Stomach (tissue), 9 donors: ENCODE data around the gene COMTD1. TPM values are rescaled to one million over a fixed set of nuclear protein-coding genes. Genes with fewer than 3 reads are reported as not detected.
A peak's percentile ranks its signal among the peaks of the same experiment; 100 is the strongest.

Experiments
- DNase-seq, 2 donors: peaks; one replicate each; pipeline versions ENCODE4 v3.0.0 to v3.0.0-alpha.2; 2013 to 2019
- H3K27ac ChIP-seq, 5 donors: fragments of 200-600 bp in 4 of 5; sonication (generic) in 4 of 5; one replicate each; pipeline ENCODE4 v1.5.1; 2013 to 2019; ENCODE audit warnings: mild to moderate bottlenecking in 1 of 5, moderate library complexity in 1 of 5
- H3K27me3 ChIP-seq, 3 donors: fragments of 200-600 bp; sonication (generic); one replicate each; pipeline ENCODE4 v1.5.1; 2017 to 2019; ENCODE audit warnings: mixed run types in 1 of 3
- H3K36me3 ChIP-seq, 4 donors: fragments of 200-600 bp; sonication (generic); 1 replicate in 3 of 4; 2 replicates in 1 of 4; pipeline ENCODE4 v1.5.1; 2016 to 2019
- H3K4me1 ChIP-seq, 4 donors: fragments of 200-600 bp; sonication (generic); one replicate each; pipeline ENCODE4 v1.5.1; 2016 to 2019
- H3K4me3 ChIP-seq, 4 donors: fragments of 200-600 bp; sonication (generic) in 3 of 4; one replicate each; pipeline ENCODE4 v1.5.1; 2016 to 2019; ENCODE audit warnings: mild to moderate bottlenecking in 1 of 4
- H3K9me3 ChIP-seq, 4 donors: fragments of 200-600 bp; sonication (generic); one replicate each; pipeline ENCODE4 v1.5.1; 2016 to 2019
- CTCF ChIP-seq, 7 experiments: fragments of 450-650 bp in 4 of 7; fragments of 200-600 bp in 3 of 7; sonication (generic) in 3 of 7; IDR thresholded peaks; one replicate each; pipeline ENCODE4 v1.5.1; 2016 to 2019; ENCODE audit warnings: antibody characterized with exemption in 7 of 7, control low read depth in 2 of 7, mild to moderate bottlenecking in 1 of 7
- EP300 ChIP-seq: sonication (generic); formaldehyde crosslinking; IDR thresholded peaks from one replicate; pipeline ENCODE4 v1.6.1; 2017; ENCODE audit warnings: antibody characterized with exemption
- POLR2A ChIP-seq, 4 donors: fragments of 450-650 bp; IDR thresholded peaks; one replicate each; pipeline ENCODE4 v1.6.1; 2016; ENCODE audit warnings: antibody characterized with exemption in 4 of 4, control low read depth in 2 of 4, mild to moderate bottlenecking in 1 of 4, moderate library complexity in 1 of 4
- POLR2AphosphoS5 ChIP-seq, 3 donors: sonication (generic); formaldehyde crosslinking; IDR thresholded peaks; one replicate each; pipeline ENCODE4 v1.6.1; 2016; ENCODE audit warnings: antibody characterized with exemption in 3 of 3
- WGBS, 5 donors: extraction: QIAGEN DNeasy Blood & Tissue Kit in 3 of 5; methylation state at CpG; one replicate each; pipeline versions ENCODE4 v1.1.5 to v1.1.7; 2013 to 2018; 5-methylcytosine and 5-hydroxymethylcytosine counted together
- intact Hi-C: fragments of 100-400 bp; cut with DNase I; formaldehyde crosslinking; loops from one replicate; pipeline ENCODE4 v1.15.1; 2023; ENCODE audit warnings: low total_unique reads
- polyA plus RNA-seq, 3 donors: library from polyadenylated mRNA; stranded (reverse); fragments of 200-250 nt; gene quantifications; one replicate each; pipeline ENCODE4 v1.2.3, GENCODE V29; 2013
- total RNA-seq, 5 donors: library from RNA; depleted of rRNA; stranded (reverse); fragments of >200 nt; gene quantifications; one replicate each; pipeline versions ENCODE4 v1.1.0 to v1.2.3, GENCODE V29; 2014 to 2016
- donor health status: healthy with polysubstance abuse.
- donor health status: Bipolar disorder and iron deficiency.
- donor health status: healthy.

COMTD1 gene
- total and polyA plus RNA-seq, 8 donors = 15.4 to 446 (median 119) TPM

GRCh38 chr10:75239096-75239790, 3.5 kb upstream of the COMTD1 start:
- Histone ChIP-seq H3K9me3 (no peaks in the 10 kb centered on the region), H3K4me3 (no peak overlapping the region), H3K27ac (no peak overlapping the region), H3K27me3 (no peaks in the 10 kb centered on the region), H3K4me1 (peaks cover 13 to 18% (median 17%) of the 10 kb centered on the region in 4 donors), H3K36me3 (no peaks in the 10 kb centered on the region)
- no peak for DNase-seq
- intact Hi-C loops = loop anchor here (10.0 kb wide), 1 partner anchor 134 kb away; a partner anchor contains a TSS
- 84 to 95% (median 91%) methylated on average over 10 to 11 of the region's 11 CpGs for WGBS, 5 donors
- TF ChIP-seq POLR2A (IDR thresholded peaks at IDR 0.05) = no peak
- TF ChIP-seq EP300 = no peak
- TF ChIP-seq CTCF (IDR thresholded peaks at IDR 0.05) = no peak
- no peak for TF ChIP-seq POLR2AphosphoS5 (IDR thresholded peaks at IDR 0.05)

DNA sequence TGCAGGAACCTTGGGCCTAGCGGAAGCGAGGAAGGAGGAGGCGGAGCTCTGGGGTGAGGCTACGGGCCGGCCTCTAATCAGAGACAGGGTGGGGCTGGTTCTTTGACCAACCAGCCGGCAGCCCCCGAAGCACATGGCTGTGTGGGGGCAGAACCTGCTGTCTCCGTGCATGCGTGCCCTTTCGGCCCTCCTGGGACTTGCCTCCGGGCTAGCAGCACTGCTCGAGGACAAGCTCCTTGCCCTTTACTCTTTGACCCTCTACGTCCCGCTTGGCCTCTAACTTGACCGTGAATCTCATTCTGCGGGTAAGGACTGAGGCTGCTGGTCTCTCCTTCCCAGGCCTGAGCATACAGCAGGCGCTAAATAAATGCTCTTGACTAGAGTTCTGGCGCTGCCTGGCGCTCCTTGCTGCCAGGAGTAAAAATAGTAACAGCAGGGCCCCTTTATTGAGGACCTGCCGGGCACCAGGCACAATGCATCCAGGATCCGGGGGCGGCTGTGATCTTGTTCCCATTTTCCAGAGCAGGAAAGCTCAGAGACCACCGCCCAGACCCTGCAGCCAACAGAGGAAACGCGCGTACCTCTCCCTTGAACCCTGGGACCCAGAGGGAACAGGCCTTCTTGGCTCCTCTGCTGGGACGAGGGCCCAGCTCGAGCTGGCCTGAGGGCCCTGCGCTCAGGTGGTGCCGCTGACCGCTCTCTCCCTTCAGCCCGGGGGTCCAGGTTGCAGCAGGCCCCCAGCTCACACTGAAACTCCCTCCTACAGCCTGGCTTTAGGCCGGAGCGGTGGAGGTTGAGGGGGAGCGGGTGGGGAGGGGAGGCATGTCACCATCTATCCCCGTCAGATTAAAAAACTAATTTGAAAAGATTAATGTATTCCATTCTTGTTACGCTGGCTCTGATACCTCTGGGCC, 2.7 kb upstream of the COMTD1 start:
- H3K4me3 ChIP-seq = no peak overlapping the region
- H3K4me1 ChIP-seq = peaks cover 18 to 24% (median 21%) of the 10 kb centered on the region in 4 donors
- peaks cover 0 to 2% (median under 1%) of the 10 kb centered on the region in 4 donors for H3K36me3 ChIP-seq
- no peaks in the 10 kb centered on the region for H3K9me3 ChIP-seq
- no peaks in the 10 kb centered on the region for H3K27me3 ChIP-seq
- intact Hi-C loops = loop anchor here (10.0 kb wide), 1 partner anchor 134 kb away; a partner anchor contains a TSS
- no peak overlapping the region for H3K27ac ChIP-seq
- WGBS, 5 donors = 87 to 94% (median 92%) methylated on average over 30 to 37 of the region's 37 CpGs
- no peak for DNase-seq
- no peak for TF ChIP-seq EP300
- TF ChIP-seq POLR2A (IDR thresholded peaks at IDR 0.05) = no peak
- TF ChIP-seq CTCF (IDR thresholded peaks at IDR 0.05) = no peak
- no peak for TF ChIP-seq POLR2AphosphoS5 (IDR thresholded peaks at IDR 0.05)

DNA sequence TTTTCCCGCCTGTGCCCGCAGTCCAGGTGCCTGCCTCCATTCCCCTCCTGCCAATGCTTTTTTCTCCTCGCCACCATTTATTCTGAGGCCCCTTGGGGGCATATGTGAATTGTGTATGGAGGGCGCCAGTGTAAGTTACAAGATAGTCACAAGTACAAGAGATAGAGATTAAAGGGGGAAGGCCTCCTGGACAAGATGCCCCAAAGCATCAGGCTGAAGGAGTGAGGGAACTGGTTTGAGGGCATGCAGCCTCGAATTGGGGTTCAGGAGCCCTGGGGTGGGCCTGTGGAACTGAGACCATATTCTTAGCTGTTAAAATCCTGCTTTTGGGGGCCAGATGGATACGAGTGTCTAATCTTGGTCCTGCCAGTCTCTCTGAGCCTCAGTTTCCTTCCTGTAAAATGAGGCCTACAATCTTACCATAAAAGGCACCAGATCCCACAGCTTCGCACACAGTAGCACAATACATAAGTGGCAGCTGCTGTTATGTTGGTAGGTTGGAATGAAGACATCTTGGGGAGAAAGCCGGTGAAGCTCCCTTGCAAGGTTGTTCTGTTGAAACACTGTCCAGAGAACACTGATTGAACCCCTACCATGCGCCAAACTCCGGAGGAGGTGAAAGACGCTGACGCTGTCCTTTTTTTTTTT, 545 bp upstream of the COMTD1 start:
- no peak for DNase-seq
- Histone ChIP-seq H3K4me1 (peaks cover 18 to 29% (median 24%) of the 10 kb centered on the region in 4 donors), H3K4me3 (peak overlapping the region; percentile 76 to 83 (median 78)), H3K27me3 (no peaks in the 10 kb centered on the region), H3K9me3 (no peaks in the 10 kb centered on the region), H3K27ac (peak overlapping the region in 4 of 5 donors; percentile 86 to 93 (median 89)), H3K36me3 (peaks cover 12 to 24% (median 17%) of the 10 kb centered on the region in 4 donors)
- 49 to 56% (median 52%) methylated on average over 12 of the region's 12 CpGs for WGBS, 5 donors
- TF ChIP-seq POLR2AphosphoS5 (IDR thresholded peaks at IDR 0.05) = no peak
- TF ChIP-seq CTCF (IDR thresholded peaks at IDR 0.05) = peak in 1 of 7 experiments; percentile 39
- TF ChIP-seq POLR2A (IDR thresholded peaks at IDR 0.05) = no peak
- TF ChIP-seq EP300 = no peak
- intact Hi-C loops = loop anchor here (10.0 kb wide), 1 partner anchor 132 kb away; a partner anchor contains a TSS
